Stomach (tissue), 4 donors: ENCODE data around the gene SLC9A2.

Experiments
- CTCF ChIP-seq, 7 experiments: fragments of 450-650 bp in 4 of 7; fragments of 200-600 bp in 3 of 7; sonication (generic) in 3 of 7; IDR thresholded peaks; one replicate each; pipeline ENCODE4 v1.5.1; 2016 to 2019; ENCODE audit warnings: antibody characterized with exemption in 7 of 7, control low read depth in 2 of 7, mild to moderate bottlenecking in 1 of 7
- POLR2A ChIP-seq, 4 donors: fragments of 450-650 bp; IDR thresholded peaks; one replicate each; pipeline ENCODE4 v1.6.1; 2016; ENCODE audit warnings: antibody characterized with exemption in 4 of 4, control low read depth in 2 of 4, mild to moderate bottlenecking in 1 of 4, moderate library complexity in 1 of 4
- POLR2AphosphoS5 ChIP-seq, 3 donors: sonication (generic); formaldehyde crosslinking; IDR thresholded peaks; one replicate each; pipeline ENCODE4 v1.6.1; 2016; ENCODE audit warnings: antibody characterized with exemption in 3 of 3

DNA sequence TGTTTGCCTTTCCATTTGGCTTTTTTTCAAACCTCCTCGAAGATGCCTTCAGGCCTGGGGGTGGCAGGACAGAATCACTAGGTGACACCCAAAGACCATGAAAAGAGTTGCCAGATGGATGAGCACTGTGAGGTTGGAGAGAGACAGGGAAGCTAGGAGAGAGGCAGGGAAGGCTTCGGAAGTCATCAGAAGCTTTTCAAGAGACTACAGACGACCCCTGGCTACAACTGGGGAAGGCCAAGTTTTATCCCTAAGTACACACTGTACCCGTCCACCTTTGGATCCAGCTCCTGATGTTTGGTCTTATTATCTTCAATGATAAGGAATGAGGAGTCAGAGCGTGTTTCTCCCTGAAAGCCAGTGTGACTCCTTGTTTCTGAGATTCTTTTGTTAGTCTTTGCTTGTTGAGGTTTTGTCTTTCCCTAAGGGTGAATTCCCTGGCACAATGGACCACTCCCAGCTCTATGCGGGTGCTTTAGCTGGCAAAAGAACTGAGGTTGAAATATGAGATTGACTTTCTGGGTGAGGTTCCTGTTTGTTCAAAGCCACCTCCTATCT lies 33.4 kb upstream of the SLC9A2 start:
- peak in 1 of 7 experiments; percentile 7 for TF ChIP-seq CTCF (IDR thresholded peaks at IDR 0.05)
- peak in 2 of 3 donors; percentile 84 to 91 for TF ChIP-seq POLR2AphosphoS5 (IDR thresholded peaks at IDR 0.05)
- no peak for TF ChIP-seq POLR2A (IDR thresholded peaks at IDR 0.05)
